HG03103 (cell line): Measurements from ENCODE around the gene PARVB.
"Not testable (repeated sequence)": the region's sequence is repeated elsewhere in the genome, so short reads cannot be mapped to it uniquely, and the experiment has no call there.

Source experiments
- ATAC-seq: cut with Tn5 transposase; IDR thresholded peaks from one replicate; pipeline ENCODE4 v1.9.1; 2021; ENCODE audit warnings: low read depth; ENCODE audit not compliant: unreplicated experiment

Gene PARVB

GRCh38 chr22:44049486-44050231 lies 25.6 kb downstream of the PARVB start:
- ATAC-seq, result no peak

GRCh38 chr22:44050766-44051355 lies 26.8 kb downstream of the PARVB start:
- no peak for ATAC-seq

GRCh38 chr22:44051358-44051757 lies 27.3 kb downstream of the PARVB start:
- ATAC-seq, result no peak

- no peak for ATAC-seq
Measured at GRCh38 chr22:44051961-44052360, 27.9 kb downstream of the PARVB start.

GRCh38 chr22:44055805-44056204 lies 31.7 kb downstream of the PARVB start:
- ATAC-seq, result no peak

GRCh38 chr22:44056649-44057048 lies 32.5 kb downstream of the PARVB start:
- ATAC-seq, result not testable (repeated sequence)

GRCh38 chr22:44057401-44057987 lies 33.4 kb downstream of the PARVB start:
- ATAC-seq, result no peak

- ATAC-seq, result no peak
Measured at GRCh38 chr22:44063462-44064371, 39.6 kb downstream of the PARVB start.

GRCh38 chr22:44067033-44067432 lies 42.9 kb downstream of the PARVB start:
- no peak for ATAC-seq

- no peak for ATAC-seq
Measured at GRCh38 chr22:44067901-44068300, 43.8 kb downstream of the PARVB start.

GRCh38 chr22:44068422-44069191 lies 44.5 kb downstream of the PARVB start:
- ATAC-seq, result no peak

GRCh38 chr22:44070029-44070428 lies 45.9 kb downstream of the PARVB start:
- ATAC-seq, result no peak

- no peak for ATAC-seq
Measured at GRCh38 chr22:44071781-44072326, 47.8 kb downstream of the PARVB start.

GRCh38 chr22:44074337-44074984 lies 50.4 kb downstream of the PARVB start:
- ATAC-seq, result no peak

- ATAC-seq, result no peak
Measured at GRCh38 chr22:44075022-44075421, 50.9 kb downstream of the PARVB start.

GRCh38 chr22:44075670-44076069 lies 51.6 kb downstream of the PARVB start:
- ATAC-seq, result no peak

- ATAC-seq, result no peak
Measured at GRCh38 chr22:44076825-44077224, 52.7 kb downstream of the PARVB start.

GRCh38 chr22:44080936-44081861 lies 57.1 kb downstream of the PARVB start:
- no peak for ATAC-seq
